Measurements from ENCODE around the gene FREM2.

Gene FREM2

DNA sequence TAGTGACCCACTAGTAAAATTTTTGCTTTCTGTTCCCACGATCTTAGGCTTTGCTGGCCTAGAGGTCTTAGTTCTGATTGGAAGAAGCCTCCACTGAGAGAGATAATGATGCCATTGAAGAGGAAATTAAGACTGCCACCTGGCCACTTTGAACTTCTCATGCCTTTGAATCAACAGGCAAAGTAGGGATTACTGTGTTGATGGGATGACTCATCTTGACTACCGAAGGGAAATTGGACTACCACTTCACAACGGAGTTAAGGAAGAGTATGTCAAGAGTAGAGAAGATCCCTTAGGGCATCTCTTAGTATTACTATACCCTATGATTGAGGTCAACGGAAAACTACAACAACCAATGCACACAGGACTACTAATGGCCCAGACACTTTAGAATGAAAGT is 12.7 kb upstream of the FREM2 start:
- ATAC-seq, result no peak
- Mint-ChIP-seq H3K4me1 (no peaks in the 10 kb centered on the region), H3K27me3 (no peaks in the 10 kb centered on the region), H3K36me3 (no peaks in the 10 kb centered on the region), H3K4me3 (no peak overlapping the region), H3K27ac (no peak overlapping the region), H3K9me3 (no peaks in the 10 kb centered on the region)

GRCh38 chr13:38680912-38681311 is 6.0 kb upstream of the FREM2 start:
- Mint-ChIP-seq H3K4me1 (no peaks in the 10 kb centered on the region), H3K27ac (no peak overlapping the region), H3K9me3 (no peaks in the 10 kb centered on the region), H3K36me3 (no peaks in the 10 kb centered on the region), H3K4me3 (no peak overlapping the region), H3K27me3 (peaks cover 6% of the 10 kb centered on the region)
- ATAC-seq, result no peak

GRCh38 chr13:38684714-38685113 is 2.2 kb upstream of the FREM2 start:
- ATAC-seq, result no peak
- Mint-ChIP-seq H3K36me3 (no peaks in the 10 kb centered on the region), H3K4me1 (no peaks in the 10 kb centered on the region), H3K27ac (no peak overlapping the region), H3K9me3 (no peaks in the 10 kb centered on the region), H3K27me3 (peaks cover 29% of the 10 kb centered on the region), H3K4me3 (no peak overlapping the region)

DNA sequence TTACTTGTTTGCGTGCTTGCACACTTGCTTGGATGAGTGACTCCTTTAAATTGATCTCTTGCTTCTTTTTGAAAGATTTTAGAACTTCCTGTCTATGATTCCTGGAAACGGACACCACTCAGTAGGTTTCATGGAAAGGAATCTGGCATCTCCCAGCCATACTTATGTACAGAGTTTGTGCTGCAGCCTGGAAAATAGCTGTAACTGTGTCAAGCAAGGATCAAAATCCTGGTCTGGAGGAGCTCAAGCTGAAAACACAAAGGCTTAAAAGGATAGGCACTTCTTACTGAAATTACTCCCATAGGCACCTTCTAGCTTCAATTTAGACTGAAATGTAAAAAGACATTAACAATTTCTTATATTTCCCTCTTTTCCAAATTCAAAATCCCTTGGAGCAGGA is 1.4 kb upstream of the FREM2 start:
- Mint-ChIP-seq H3K36me3 (no peaks in the 10 kb centered on the region), H3K4me1 (no peaks in the 10 kb centered on the region), H3K9me3 (no peaks in the 10 kb centered on the region), H3K4me3 (no peak overlapping the region), H3K27me3 (peaks cover 29% of the 10 kb centered on the region), H3K27ac (no peak overlapping the region)
- ATAC-seq, result no peak

- no peaks in the 10 kb centered on the region for H3K4me1 Mint-ChIP-seq
- no peaks in the 10 kb centered on the region for H3K9me3 Mint-ChIP-seq
- no peak for ATAC-seq
- H3K27ac Mint-ChIP-seq, result no peak overlapping the region
- no peak overlapping the region for H3K4me3 Mint-ChIP-seq
- no peaks in the 10 kb centered on the region for H3K36me3 Mint-ChIP-seq
- peaks cover 29% of the 10 kb centered on the region for H3K27me3 Mint-ChIP-seq
Observed at GRCh38 chr13:38685974-38686576, 802 bp upstream of the FREM2 start.

GRCh38 chr13:38687246-38688229 is 661 bp downstream of the FREM2 start:
- no peaks in the 10 kb centered on the region for H3K36me3 Mint-ChIP-seq
- H3K27ac Mint-ChIP-seq, result no peak overlapping the region
- ATAC-seq, result peak; percentile 45
- H3K9me3 Mint-ChIP-seq, result no peaks in the 10 kb centered on the region
- H3K4me3 Mint-ChIP-seq, result no peak overlapping the region
- H3K4me1 Mint-ChIP-seq, result no peaks in the 10 kb centered on the region
- peaks cover 29% of the 10 kb centered on the region for H3K27me3 Mint-ChIP-seq

DNA sequence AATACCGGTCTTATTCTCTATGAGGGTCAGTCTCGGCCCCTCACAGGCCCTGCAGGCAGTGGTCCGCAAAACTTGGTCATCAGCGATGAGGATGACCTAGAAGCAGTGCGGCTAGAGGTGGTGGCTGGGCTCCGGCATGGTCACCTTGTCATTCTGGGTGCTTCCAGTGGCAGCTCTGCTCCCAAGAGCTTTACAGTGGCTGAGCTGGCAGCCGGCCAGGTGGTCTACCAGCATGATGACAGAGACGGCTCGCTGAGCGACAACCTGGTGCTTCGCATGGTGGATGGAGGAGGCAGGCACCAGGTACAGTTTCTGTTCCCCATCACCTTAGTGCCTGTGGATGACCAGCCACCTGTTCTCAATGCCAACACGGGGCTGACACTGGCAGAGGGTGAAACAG is 1.8 kb downstream of the FREM2 start:
- H3K36me3 Mint-ChIP-seq, result no peaks in the 10 kb centered on the region
- no peaks in the 10 kb centered on the region for H3K4me1 Mint-ChIP-seq
- no peak overlapping the region for H3K4me3 Mint-ChIP-seq
- ATAC-seq, result no peak
- H3K27ac Mint-ChIP-seq, result no peak overlapping the region
- H3K27me3 Mint-ChIP-seq, result peaks cover 29% of the 10 kb centered on the region
- H3K9me3 Mint-ChIP-seq, result no peaks in the 10 kb centered on the region

GRCh38 chr13:38690231-38690630 is 3.4 kb downstream of the FREM2 start:
- Mint-ChIP-seq H3K9me3 (no peaks in the 10 kb centered on the region), H3K27me3 (peaks cover 29% of the 10 kb centered on the region), H3K4me1 (no peaks in the 10 kb centered on the region), H3K36me3 (no peaks in the 10 kb centered on the region), H3K4me3 (no peak overlapping the region), H3K27ac (no peak overlapping the region)
- no peak for ATAC-seq

GRCh38 chr13:38693168-38693567 is 6.3 kb downstream of the FREM2 start:
- ATAC-seq, result no peak
- H3K27me3 Mint-ChIP-seq, result peaks cover 10% of the 10 kb centered on the region
- H3K27ac Mint-ChIP-seq, result no peak overlapping the region

GRCh38 chr13:38693641-38694040 is 6.8 kb downstream of the FREM2 start:
- H3K27ac Mint-ChIP-seq, result no peak overlapping the region
- no peaks in the 10 kb centered on the region for H3K4me1 Mint-ChIP-seq
- ATAC-seq, result no peak
- H3K27me3 Mint-ChIP-seq, result peaks cover 6% of the 10 kb centered on the region
- H3K4me3 Mint-ChIP-seq, result no peak overlapping the region
- H3K36me3 Mint-ChIP-seq, result no peaks in the 10 kb centered on the region
- H3K9me3 Mint-ChIP-seq, result no peaks in the 10 kb centered on the region

More at GRCh38 chr13:38693168-38693567, 6.3 kb downstream of the FREM2 start:
- no peaks in the 10 kb centered on the region for H3K9me3 Mint-ChIP-seq
- no peaks in the 10 kb centered on the region for H3K4me1 Mint-ChIP-seq
- H3K36me3 Mint-ChIP-seq, result no peaks in the 10 kb centered on the region
- no peak overlapping the region for H3K4me3 Mint-ChIP-seq

DNA sequence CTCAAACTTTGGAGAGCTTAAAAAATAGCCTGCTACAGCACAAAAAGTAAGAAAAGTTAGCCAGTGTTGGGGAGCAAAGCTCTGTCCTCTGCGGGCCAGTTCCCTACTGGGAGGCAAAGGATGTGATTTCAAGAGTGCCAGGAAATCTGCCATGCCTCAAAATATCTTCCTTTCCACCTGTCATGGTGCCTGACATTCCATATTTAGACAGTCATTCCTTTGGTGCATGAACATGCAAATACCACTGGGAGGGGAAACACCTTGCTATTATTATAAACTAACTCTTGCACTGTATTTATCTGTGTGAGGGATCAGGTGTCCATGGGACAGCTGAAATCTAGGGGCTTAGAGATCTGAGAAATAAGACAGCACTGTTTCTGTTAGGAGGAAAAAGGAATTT is 10.3 kb downstream of the FREM2 start:
- no peak for ATAC-seq

DNA sequence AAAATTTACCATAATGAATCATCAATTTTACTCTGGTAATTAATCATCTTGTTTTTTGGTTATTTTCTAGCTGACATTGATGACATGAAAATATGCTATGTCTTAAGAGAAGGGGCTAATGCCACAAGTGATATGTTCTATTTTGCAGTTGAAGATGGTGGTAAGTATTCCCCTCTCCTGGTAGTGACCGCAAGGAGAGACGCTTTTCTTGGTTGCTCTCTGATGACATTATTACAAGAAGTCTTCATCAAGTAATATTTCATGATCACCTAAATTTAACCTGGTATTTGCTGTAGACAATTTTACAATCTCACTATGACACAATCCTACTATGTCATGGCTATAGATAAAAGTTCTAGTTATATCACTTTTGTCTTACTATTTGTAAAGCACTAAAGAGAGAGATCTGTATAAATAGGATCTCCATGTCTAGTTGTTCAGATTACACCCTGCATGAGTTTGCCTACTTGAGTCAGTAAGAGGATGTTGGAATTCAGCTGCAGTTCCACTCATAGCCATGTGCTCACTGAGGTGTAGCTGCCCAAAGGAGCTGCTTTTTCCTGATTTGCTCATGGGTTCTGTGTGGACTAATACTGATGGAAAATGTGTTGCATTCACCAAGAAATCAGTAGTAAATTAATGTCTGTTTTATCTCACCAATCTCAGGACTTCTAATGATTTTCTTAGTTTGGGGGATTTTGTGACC is 10.9 kb downstream of the FREM2 start:
- Mint-ChIP-seq H3K36me3 (no peaks in the 10 kb centered on the region), H3K9me3 (no peaks in the 10 kb centered on the region), H3K27ac (no peak overlapping the region), H3K4me1 (no peaks in the 10 kb centered on the region), H3K4me3 (no peak overlapping the region), H3K27me3 (no peaks in the 10 kb centered on the region)
- no peak for ATAC-seq

More for the DNA sequence above, 10.3 kb downstream of the FREM2 start:
- Mint-ChIP-seq H3K27ac (no peak overlapping the region), H3K9me3 (no peaks in the 10 kb centered on the region), H3K4me1 (no peaks in the 10 kb centered on the region), H3K36me3 (no peaks in the 10 kb centered on the region), H3K4me3 (no peak overlapping the region), H3K27me3 (no peaks in the 10 kb centered on the region)

- Mint-ChIP-seq H3K9me3 (no peaks in the 10 kb centered on the region), H3K27me3 (no peaks in the 10 kb centered on the region), H3K27ac (no peak overlapping the region), H3K36me3 (no peaks in the 10 kb centered on the region), H3K4me1 (no peaks in the 10 kb centered on the region), H3K4me3 (no peak overlapping the region)
- ATAC-seq, result no peak
Observed at GRCh38 chr13:38700051-38700450, 13.2 kb downstream of the FREM2 start.

DNA sequence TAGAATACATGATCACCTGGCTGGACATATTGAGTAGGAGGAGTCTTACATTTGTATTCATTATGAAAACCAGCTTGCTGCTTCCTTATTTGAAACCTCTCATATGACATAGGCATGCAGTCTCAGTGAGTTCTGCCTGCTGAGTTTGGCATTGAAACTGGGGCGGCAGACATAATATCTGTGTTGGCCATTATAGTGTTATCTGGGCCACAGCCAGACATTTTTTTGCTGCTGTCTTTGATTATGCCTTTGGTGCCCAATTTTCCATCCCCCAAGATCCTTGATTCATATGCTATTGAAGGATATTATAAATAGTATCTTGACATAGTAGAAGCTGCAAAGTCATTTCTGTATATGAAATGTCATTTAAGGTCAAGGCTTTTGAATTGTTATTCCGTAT is 15.8 kb downstream of the FREM2 start:
- Mint-ChIP-seq H3K9me3 (no peaks in the 10 kb centered on the region), H3K4me3 (no peak overlapping the region), H3K36me3 (no peaks in the 10 kb centered on the region), H3K4me1 (no peaks in the 10 kb centered on the region), H3K27me3 (no peaks in the 10 kb centered on the region), H3K27ac (no peak overlapping the region)
- no peak for ATAC-seq

- no peaks in the 10 kb centered on the region for H3K9me3 Mint-ChIP-seq
- H3K36me3 Mint-ChIP-seq, result no peaks in the 10 kb centered on the region
- no peaks in the 10 kb centered on the region for H3K27me3 Mint-ChIP-seq
- no peak overlapping the region for H3K4me3 Mint-ChIP-seq
- no peak for ATAC-seq
- H3K27ac Mint-ChIP-seq, result no peak overlapping the region
- no peaks in the 10 kb centered on the region for H3K4me1 Mint-ChIP-seq
Observed at GRCh38 chr13:38703255-38703654, 16.4 kb downstream of the FREM2 start.

All from stimulated activated memory B cell treated with anti-CD40 and anti-IgM and Interleukin-4, amounts not matched to agents 10 μg/mL and 1 μg/mL and 100 μg/mL, for 72 hours (primary cell).